Liver (tissue), 9 donors: Measurements from ENCODE around the gene UBR4. TPM values are rescaled to one million over a fixed set of nuclear protein-coding genes. Genes with fewer than 3 reads are reported as not detected.

ENCODE experiments used
- DNase-seq: peaks from one replicate; pipeline ENCODE4 v3.0.0-alpha.2; 2017; ENCODE audit warnings: low spot score
- H3K27ac ChIP-seq, 2 donors: one replicate each; pipeline ENCODE4 v1.7.0; 2013; ENCODE audit warnings: inconsistent platforms in 2 of 2, low read length in 2 of 2, control low read depth in 1 of 2, low read depth in 1 of 2, mild to moderate bottlenecking in 1 of 2
- H3K27me3 ChIP-seq, 4 donors: one replicate each; pipeline versions ENCODE4 v1.6.1 to v1.7.0; 2013; ENCODE audit warnings: low read length in 3 of 4, inconsistent platforms in 1 of 4, mild to moderate bottlenecking in 1 of 4, moderate library complexity in 1 of 4; ENCODE audit not compliant: control insufficient read depth in 4 of 4, insufficient read depth in 4 of 4
- H3K36me3 ChIP-seq, 4 donors: one replicate each; pipeline versions ENCODE4 v1.6.1 to v1.7.0; 2013; ENCODE audit warnings: low read length in 3 of 4, mild to moderate bottlenecking in 3 of 4, low read depth in 1 of 4, moderate library complexity in 1 of 4; ENCODE audit not compliant: control insufficient read depth in 4 of 4, insufficient read depth in 3 of 4
- H3K4me1 ChIP-seq, 4 donors: one replicate each; pipeline versions ENCODE4 v1.6.1 to v1.7.0; 2013; ENCODE audit warnings: low read length in 3 of 4, mild to moderate bottlenecking in 3 of 4, moderate library complexity in 1 of 4; ENCODE audit not compliant: control insufficient read depth in 4 of 4, insufficient read depth in 4 of 4
- H3K4me3 ChIP-seq, 3 donors: one replicate each; pipeline versions ENCODE4 v1.6.1 to v1.7.0; 2013; ENCODE audit warnings: low read length in 3 of 3, control low read depth in 1 of 3, low read depth in 1 of 3, mild to moderate bottlenecking in 1 of 3
- H3K9ac ChIP-seq, 2 donors: one replicate each; pipeline ENCODE4 v1.7.0; 2013; ENCODE audit warnings: low read length in 2 of 2, mild to moderate bottlenecking in 2 of 2, moderate library complexity in 2 of 2, control low read depth in 1 of 2, low read depth in 1 of 2
- H3K9me3 ChIP-seq, 4 donors: one replicate each; pipeline versions ENCODE4 v1.6.1 to v1.7.0; 2013; ENCODE audit warnings: low read length in 3 of 4; ENCODE audit not compliant: control insufficient read depth in 4 of 4
- EGR1 ChIP-seq, 2 donors: IDR thresholded peaks; 2 replicates each; pipeline ENCODE4 v1.6.1; 2016 to 2018; ENCODE audit warnings: antibody characterized with exemption in 2 of 2, low read depth in 2 of 2
- FOXA1 ChIP-seq: IDR thresholded peaks from 2 replicates; pipeline ENCODE4 v1.6.1; 2016; ENCODE audit warnings: antibody characterized with exemption
- FOXA2 ChIP-seq: IDR thresholded peaks from 2 replicates; pipeline ENCODE4 v1.6.1; 2016; ENCODE audit warnings: antibody characterized with exemption
- NR2F2 ChIP-seq: IDR thresholded peaks from 2 replicates; pipeline ENCODE4 v1.6.1; 2016; ENCODE audit warnings: antibody characterized with exemption
- RAD21 ChIP-seq, 2 donors: IDR thresholded peaks; 2 replicates each; pipeline ENCODE4 v1.6.1; 2016; ENCODE audit warnings: antibody characterized with exemption in 2 of 2, mild to moderate bottlenecking in 2 of 2
- RXRA ChIP-seq, 2 donors: IDR thresholded peaks; 2 replicates each; pipeline ENCODE4 v1.6.1; 2017 to 2018; ENCODE audit warnings: antibody characterized with exemption in 2 of 2, mild to moderate bottlenecking in 1 of 2
- SP1 ChIP-seq: IDR thresholded peaks from 2 replicates; pipeline ENCODE4 v1.6.1; 2018; ENCODE audit warnings: antibody characterized with exemption, mild to moderate bottlenecking
- YY1 ChIP-seq: IDR thresholded peaks from 2 replicates; pipeline ENCODE4 v1.6.1; 2016; ENCODE audit warnings: antibody characterized with exemption, mild to moderate bottlenecking
- WGBS: extraction: QIAGEN DNeasy Blood & Tissue Kit; methylation state at CpG from one replicate; pipeline ENCODE4 v1.1.7; 2013; 5-methylcytosine and 5-hydroxymethylcytosine counted together
- polyA plus RNA-seq, 2 donors: library from polyadenylated mRNA; stranded (reverse) in 1 of 2; unstranded in 1 of 2; fragments of 200-250 nt in 1 of 2; fragments of >200 nt in 1 of 2; fragmentation: Nextera tagmentation in 1 of 2; extraction: Ambion mirVana in 1 of 2; gene quantifications; one replicate each; pipeline versions ENCODE4 v1.2.1 to v1.2.3, GENCODE V29; 2013 to 2015
- total RNA-seq, 2 donors: library from RNA; depleted of rRNA; stranded (reverse); fragments of >200 nt; gene quantifications; one replicate each; pipeline ENCODE4 v1.2.3, GENCODE V29; 2014
- TF ChIP-seq, protein P1 (sequence below): IDR thresholded peaks from 2 replicates; pipeline ENCODE4 v1.6.1; 2016; ENCODE audit warnings: antibody characterized with exemption
- TF ChIP-seq, protein P2 (sequence below): IDR thresholded peaks from 2 replicates; pipeline ENCODE4 v1.6.1; 2016; ENCODE audit warnings: antibody characterized with exemption
- TF ChIP-seq, protein P3 (sequence below): fragments of 150-350 bp; IDR thresholded peaks from 2 replicates; pipeline ENCODE4 v1.5.1; 2017; ENCODE audit warnings: improper control_type of control experiment, low read depth, low read length; ENCODE audit not compliant: missing input control
- TF ChIP-seq, protein P4 (sequence below): IDR thresholded peaks from 2 replicates; pipeline ENCODE4 v1.6.1; 2016; ENCODE audit warnings: antibody characterized with exemption
- donor health status: healthy.
- donor health status: healthy.
- donor health status: healthy.
- donor health status: healthy.
- donor health status: healthy.

The UBR4 gene
- total and polyA plus RNA-seq, 4 donors, result 45.4 to 156 (median 86.9) TPM

DNA sequence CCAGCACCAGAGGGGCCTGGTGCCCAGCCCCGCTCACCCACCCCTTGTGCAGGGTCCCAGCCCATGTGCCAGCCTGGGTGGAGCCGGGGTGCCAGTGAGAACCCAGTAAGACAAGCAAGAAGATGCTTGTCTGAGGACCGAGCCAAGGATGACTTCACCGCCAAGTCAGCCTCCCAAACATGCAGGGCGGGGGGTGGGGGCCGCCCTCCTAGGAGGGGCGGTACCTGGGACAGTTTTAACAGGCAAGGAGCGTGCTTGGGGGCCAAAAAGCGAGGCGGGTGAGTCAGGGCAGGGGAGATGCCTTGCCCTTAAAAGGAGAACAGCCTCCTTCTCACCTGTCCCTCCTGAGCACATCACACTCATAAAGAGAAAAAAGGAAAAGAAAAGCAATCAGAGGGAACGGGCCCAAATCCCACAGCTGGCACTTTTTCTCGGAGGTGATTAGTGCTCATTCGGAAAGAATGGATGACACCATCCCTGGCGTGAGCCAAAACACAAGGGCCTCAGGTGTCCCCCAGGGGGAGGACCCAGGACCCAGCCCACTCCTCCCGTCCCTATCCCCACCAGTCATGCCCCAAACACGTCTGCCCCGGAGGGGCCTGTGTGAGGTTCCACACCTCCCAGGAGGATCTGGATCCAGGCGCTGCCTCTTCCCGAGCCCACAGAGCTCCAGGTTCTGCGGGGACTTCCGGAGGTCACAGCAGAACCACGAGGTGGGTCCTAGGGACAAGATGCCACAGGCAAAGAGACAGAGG is 176.0 kb downstream of the UBR4 start:
- Histone ChIP-seq H3K27me3 (no peaks in the 10 kb centered on the region), H3K4me3 (no peak overlapping the region), H3K9me3 (no peaks in the 10 kb centered on the region), H3K36me3 (no peaks in the 10 kb centered on the region), H3K27ac (peak overlapping the region in 1 of 2 donors; percentile 40), H3K9ac (no peak overlapping the region), H3K4me1 (peaks cover 14 to 38% (median 25%) of the 10 kb centered on the region in 4 donors)
- WGBS, result 92% methylated on average over 22 of the region's 22 CpGs
- no peak for TF ChIP-seq RAD21 (IDR thresholded peaks at IDR 0.05)
- TF ChIP-seq YY1, result no peak
- TF ChIP-seq, protein P1, sequence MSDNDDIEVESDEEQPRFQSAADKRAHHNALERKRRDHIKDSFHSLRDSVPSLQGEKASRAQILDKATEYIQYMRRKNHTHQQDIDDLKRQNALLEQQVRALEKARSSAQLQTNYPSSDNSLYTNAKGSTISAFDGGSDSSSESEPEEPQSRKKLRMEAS, result no peak
- TF ChIP-seq FOXA1, result no peak
- TF ChIP-seq RXRA (IDR thresholded peaks at IDR 0.05), result no peak
- TF ChIP-seq NR2F2, result no peak
- TF ChIP-seq, protein P2, sequence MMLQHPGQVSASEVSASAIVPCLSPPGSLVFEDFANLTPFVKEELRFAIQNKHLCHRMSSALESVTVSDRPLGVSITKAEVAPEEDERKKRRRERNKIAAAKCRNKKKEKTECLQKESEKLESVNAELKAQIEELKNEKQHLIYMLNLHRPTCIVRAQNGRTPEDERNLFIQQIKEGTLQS, result no peak
- no peak for TF ChIP-seq FOXA2
- TF ChIP-seq, protein P3, sequence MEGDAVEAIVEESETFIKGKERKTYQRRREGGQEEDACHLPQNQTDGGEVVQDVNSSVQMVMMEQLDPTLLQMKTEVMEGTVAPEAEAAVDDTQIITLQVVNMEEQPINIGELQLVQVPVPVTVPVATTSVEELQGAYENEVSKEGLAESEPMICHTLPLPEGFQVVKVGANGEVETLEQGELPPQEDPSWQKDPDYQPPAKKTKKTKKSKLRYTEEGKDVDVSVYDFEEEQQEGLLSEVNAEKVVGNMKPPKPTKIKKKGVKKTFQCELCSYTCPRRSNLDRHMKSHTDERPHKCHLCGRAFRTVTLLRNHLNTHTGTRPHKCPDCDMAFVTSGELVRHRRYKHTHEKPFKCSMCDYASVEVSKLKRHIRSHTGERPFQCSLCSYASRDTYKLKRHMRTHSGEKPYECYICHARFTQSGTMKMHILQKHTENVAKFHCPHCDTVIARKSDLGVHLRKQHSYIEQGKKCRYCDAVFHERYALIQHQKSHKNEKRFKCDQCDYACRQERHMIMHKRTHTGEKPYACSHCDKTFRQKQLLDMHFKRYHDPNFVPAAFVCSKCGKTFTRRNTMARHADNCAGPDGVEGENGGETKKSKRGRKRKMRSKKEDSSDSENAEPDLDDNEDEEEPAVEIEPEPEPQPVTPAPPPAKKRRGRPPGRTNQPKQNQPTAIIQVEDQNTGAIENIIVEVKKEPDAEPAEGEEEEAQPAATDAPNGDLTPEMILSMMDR, result no peak
- no peak for TF ChIP-seq EGR1 (IDR thresholded peaks at IDR 0.05; ENCODE audit: low read depth in 2 of 2)
- TF ChIP-seq SP1, result no peak
- TF ChIP-seq, protein P4, sequence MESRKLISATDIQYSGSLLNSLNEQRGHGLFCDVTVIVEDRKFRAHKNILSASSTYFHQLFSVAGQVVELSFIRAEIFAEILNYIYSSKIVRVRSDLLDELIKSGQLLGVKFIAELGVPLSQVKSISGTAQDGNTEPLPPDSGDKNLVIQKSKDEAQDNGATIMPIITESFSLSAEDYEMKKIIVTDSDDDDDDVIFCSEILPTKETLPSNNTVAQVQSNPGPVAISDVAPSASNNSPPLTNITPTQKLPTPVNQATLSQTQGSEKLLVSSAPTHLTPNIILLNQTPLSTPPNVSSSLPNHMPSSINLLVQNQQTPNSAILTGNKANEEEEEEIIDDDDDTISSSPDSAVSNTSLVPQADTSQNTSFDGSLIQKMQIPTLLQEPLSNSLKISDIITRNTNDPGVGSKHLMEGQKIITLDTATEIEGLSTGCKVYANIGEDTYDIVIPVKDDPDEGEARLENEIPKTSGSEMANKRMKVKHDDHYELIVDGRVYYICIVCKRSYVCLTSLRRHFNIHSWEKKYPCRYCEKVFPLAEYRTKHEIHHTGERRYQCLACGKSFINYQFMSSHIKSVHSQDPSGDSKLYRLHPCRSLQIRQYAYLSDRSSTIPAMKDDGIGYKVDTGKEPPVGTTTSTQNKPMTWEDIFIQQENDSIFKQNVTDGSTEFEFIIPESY, result no peak
- no peak for DNase-seq

DNA sequence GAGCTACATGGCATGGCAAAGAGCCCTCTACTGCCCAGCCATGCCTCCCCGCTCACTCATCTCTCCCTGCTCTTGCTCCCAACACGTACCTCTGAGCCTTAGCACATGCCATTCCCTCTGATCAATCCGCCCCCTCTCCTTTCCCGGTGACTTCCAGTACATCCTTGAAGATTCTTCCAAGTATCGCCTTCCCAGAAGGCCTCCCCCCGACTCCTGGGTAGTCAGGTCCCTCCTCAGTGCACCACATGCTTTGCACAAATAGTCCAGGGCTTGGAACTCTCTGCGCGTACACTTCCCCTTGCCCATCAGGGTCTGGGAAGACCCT is 176.6 kb downstream of the UBR4 start:
- WGBS, result 82% methylated on average over 8 of the region's 8 CpGs
- Histone ChIP-seq H3K27me3 (no peaks in the 10 kb centered on the region), H3K27ac (peak overlapping the region; percentile 9 to 40), H3K4me1 (peaks cover 14 to 38% (median 25%) of the 10 kb centered on the region in 4 donors), H3K9me3 (no peaks in the 10 kb centered on the region), H3K9ac (no peak overlapping the region), H3K36me3 (no peaks in the 10 kb centered on the region), H3K4me3 (no peak overlapping the region)
- TF ChIP-seq, protein P1, result no peak
- TF ChIP-seq, protein P3, result no peak
- DNase-seq, result no peak
